Endothelial cell of umbilical vein (primary cell): Measurements from ENCODE around the gene SDK2. TPM values are rescaled to one million over a fixed set of nuclear protein-coding genes. Genes with fewer than 3 reads are reported as not detected.

ENCODE experiments used
- BruUV-seq: library from RNA; stranded (reverse); fragments of 400-500 nt; replicated peaks from 2 replicates; lab custom pipeline; 2021; lab: Mats Ljungman, UMichigan
- CTCF ChIA-PET: fragments of 300-600, 350-600 bp; sonication (Branson Sonifier 250); formaldehyde crosslinking; loops from one replicate; lab custom pipeline; 2021; ENCODE audit warnings: antibody characterized with exemption, inconsistent platforms; lab: Charles Lee
- POLR2A ChIA-PET: fragments of 300-600, 350-600 bp; sonication (Branson Sonifier 250); formaldehyde crosslinking; loops from one replicate; lab custom pipeline; 2021; ENCODE audit warnings: antibody characterized with exemption, inconsistent platforms; lab: Charles Lee
- DNase-seq: peaks from one replicate; pipeline ENCODE4 v3.0.0-alpha.2; 2011; ENCODE audit warnings: low read depth, low spot score
- FAIRE-seq: peaks from 2 replicates; lab custom pipeline; 2011; peaks lifted over from hg19 to GRCh38; lab: Jason Lieb, UNC
- H2AFZ ChIP-seq: 2 replicates; pipeline ENCODE4 v1.6.0; 2012; ENCODE audit warnings: low read depth, low read length, control low read depth, inconsistent platforms
- H3K27ac ChIP-seq: 2 replicates; pipeline ENCODE4 v1.5.1; 2011; ENCODE audit warnings: low read depth, mild to moderate bottlenecking, control low read depth, low read length, moderate library complexity; ENCODE audit not compliant: insufficient read depth
- H3K27me3 ChIP-seq, 2 experiments: 2 replicates each; pipeline versions ENCODE4 v1.6.0 to v1.6.1; 2011; ENCODE audit warnings: low read length in 2 of 2, mixed read lengths in 1 of 2; ENCODE audit not compliant: control insufficient read depth in 2 of 2, insufficient read depth in 2 of 2
- H3K36me3 ChIP-seq, 2 experiments: 2 replicates in 1 of 2; 3 replicates in 1 of 2; pipeline ENCODE4 v1.5.1; 2011; ENCODE audit warnings: low read length in 2 of 2, mild to moderate bottlenecking in 1 of 2, moderate library complexity in 1 of 2; ENCODE audit not compliant: control insufficient read depth in 2 of 2, insufficient read depth in 2 of 2; ENCODE audit errors: extremely low read depth in 1 of 2
- H3K4me1 ChIP-seq: 3 replicates; pipeline ENCODE4 v1.5.1; 2011; ENCODE audit warnings: mild to moderate bottlenecking, low read length; ENCODE audit not compliant: control insufficient read depth, insufficient read depth; ENCODE audit errors: extremely low read depth
- H3K4me2 ChIP-seq: 2 replicates; pipeline ENCODE4 v1.6.1; 2011; ENCODE audit warnings: low read length, control low read depth, mixed read lengths; ENCODE audit not compliant: insufficient read depth
- H3K4me3 ChIP-seq, 3 experiments: fragments of 200-600 bp in 1 of 3; sonication (generic), shearing (Covaris generic) in 1 of 3; replicated peaks in 1 of 3; 2 replicates each; pipeline ENCODE4 v1.5.1; 2011 to 2016; ENCODE audit warnings: control low read depth in 3 of 3, low read length in 3 of 3, mild to moderate bottlenecking in 2 of 3, inconsistent platforms in 1 of 3, low read depth in 1 of 3, moderate library complexity in 1 of 3; ENCODE audit not compliant: insufficient read depth in 1 of 3
- H3K79me2 ChIP-seq: 2 replicates; pipeline ENCODE4 v1.6.0; 2012; ENCODE audit warnings: low read length, inconsistent platforms; ENCODE audit not compliant: control insufficient read depth, insufficient read depth
- H3K9ac ChIP-seq: replicated peaks from 2 replicates; pipeline ENCODE3; 2011; ENCODE audit warnings: low read length, control low read depth; ENCODE audit not compliant: insufficient read depth; ENCODE audit errors: extremely low read depth
- H3K9me1 ChIP-seq: replicated peaks from 3 replicates; pipeline ENCODE4 v1.6.0; 2011; ENCODE audit warnings: mild to moderate bottlenecking, low read length; ENCODE audit not compliant: control insufficient read depth, insufficient read depth; ENCODE audit errors: extremely low read depth
- H3K9me3 ChIP-seq: replicated peaks from 2 replicates; pipeline ENCODE4 v1.5.1; 2012; ENCODE audit warnings: low read length, inconsistent platforms; ENCODE audit not compliant: control insufficient read depth, insufficient read depth
- H4K20me1 ChIP-seq: replicated peaks from 2 replicates; pipeline ENCODE3; 2011; ENCODE audit warnings: mild to moderate bottlenecking, low read length; ENCODE audit not compliant: control insufficient read depth, insufficient read depth; ENCODE audit errors: extremely low read depth
- EZH2 ChIP-seq: IDR thresholded peaks from 2 replicates; pipeline ENCODE4 v1.6.1; 2012; ENCODE audit warnings: borderline replicate concordance, low read depth, mild to moderate bottlenecking, moderate library complexity, low read length, inconsistent platforms; ENCODE audit not compliant: severe bottlenecking
- FOS ChIP-seq: IDR thresholded peaks from 2 replicates; pipeline ENCODE4 v1.6.1; 2011; ENCODE audit warnings: mild to moderate bottlenecking, low read length, moderate library complexity, borderline replicate concordance; ENCODE audit not compliant: insufficient read depth
- GATA2 ChIP-seq: IDR thresholded peaks from 2 replicates; pipeline ENCODE4 v1.7.0; 2011; ENCODE audit warnings: low read depth, mild to moderate bottlenecking, moderate library complexity, mixed read lengths, low read length; ENCODE audit not compliant: insufficient read length, insufficient read depth
- JUN ChIP-seq: IDR thresholded peaks from 2 replicates; pipeline ENCODE4 v1.6.1; 2011; ENCODE audit warnings: borderline replicate concordance, low read depth; ENCODE audit not compliant: insufficient read length, insufficient read depth
- MYC ChIP-seq: IDR thresholded peaks from one replicate; pipeline ENCODE4 v1.6.1; 2011; ENCODE audit warnings: mild to moderate bottlenecking, low read depth, low read length
- POLR2A ChIP-seq: IDR thresholded peaks from 2 replicates; pipeline ENCODE4 v1.6.1; 2012; ENCODE audit warnings: low read depth, mild to moderate bottlenecking, control low read depth, low read length
- POLR2AphosphoS5 ChIP-seq: IDR thresholded peaks from 2 replicates; pipeline ENCODE4 v1.6.1; 2012; ENCODE audit warnings: low read depth, mild to moderate bottlenecking, control low read depth, low read length, moderate library complexity; ENCODE audit not compliant: insufficient read depth
- dilution Hi-C: fragments of 300-500 bp; cut with MboI; formaldehyde crosslinking; loops from one replicate; pipeline ENCODE4 v1.15.0; 2019; ENCODE audit warnings: low sequenced_read_pairs; ENCODE audit not compliant: extremely low pct_ligation_motif_present
- intact Hi-C: fragments of 100-400 bp; cut with micrococcal nuclease; formaldehyde crosslinking; loops from one replicate; pipeline ENCODE4 v1.10.0; 2022
- polyA plus RNA-seq, 4 experiments: library from polyadenylated mRNA; depleted of rRNA in 3 of 4; stranded (reverse) in 3 of 4; unstranded in 1 of 4; fragments of >200 nt; gene quantifications; 2 replicates each; pipeline versions ENCODE4 v1.2.1 to v1.2.3, GENCODE V29; 2011 to 2012; ENCODE audit warnings: missing spikeins in 1 of 4
- total RNA-seq: library from RNA; stranded (reverse); gene quantifications from 2 replicates; pipeline ENCODE4 v1.2.3, GENCODE V29; 2021
- TF ChIP-seq, protein P1 (sequence below), 2 donors: IDR thresholded peaks; 1 replicate in 1 of 2; 2 replicates in 1 of 2; pipeline ENCODE4 v1.5.1; 2011; ENCODE audit warnings: low read length in 2 of 2, mild to moderate bottlenecking in 2 of 2, moderate library complexity in 2 of 2, control low read depth in 1 of 2, inconsistent platforms in 1 of 2, low read depth in 1 of 2; ENCODE audit not compliant: insufficient read depth in 1 of 2; ENCODE audit errors: extremely low read depth in 1 of 2
- TF ChIP-seq, protein P2 (sequence below): IDR thresholded peaks from 2 replicates; pipeline ENCODE4 v1.6.1; 2011; ENCODE audit not compliant: insufficient read depth, insufficient read length

SDK2 gene
- total and polyA plus RNA-seq, 2 donors (not counting 3 experiments of a cell fraction or from before 2014, with no cell fraction given) = not detected

DNA sequence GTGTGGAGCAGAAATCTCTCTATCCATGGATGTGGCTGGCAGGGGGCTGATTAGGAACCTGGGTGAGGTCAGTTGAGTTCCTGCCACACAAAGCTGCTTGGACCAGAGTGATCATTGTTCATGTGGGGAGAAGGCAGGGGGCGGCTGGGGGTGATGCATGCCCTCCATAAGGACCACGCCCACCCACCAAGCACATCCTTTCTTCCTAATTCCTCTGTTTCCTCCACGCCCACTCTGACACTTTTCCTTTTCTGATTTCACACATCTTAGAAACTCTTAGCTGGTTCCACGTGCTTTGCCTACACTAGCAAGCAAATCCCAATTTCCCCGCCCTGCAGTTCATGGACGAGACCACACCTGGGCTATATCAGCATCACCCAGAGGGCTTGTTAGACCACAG is 108.5 kb downstream of the SDK2 start:
- Histone ChIP-seq H3K27me3 (no peaks in the 10 kb centered on the region), H3K4me3 (no peak overlapping the region), H3K79me2 (no peaks in the 10 kb centered on the region), H4K20me1 (no peaks in the 10 kb centered on the region), H3K4me1 (no peaks in the 10 kb centered on the region), H3K9me3 (no peaks in the 10 kb centered on the region), H3K9me1 (no peaks in the 10 kb centered on the region), H3K4me2 (no peak overlapping the region), H3K9ac (no peak overlapping the region), H3K27ac (no peak overlapping the region), H3K36me3 (no peaks in the 10 kb centered on the region), H2AFZ (no peak overlapping the region)
- ChIA-PET POLR2A (no interaction called here), CTCF (no interaction called here)
- DNase-seq (no peak), FAIRE-seq (no peak)
- no TSS peak for BruUV-seq
- dilution Hi-C loops = no loop called here
- intact Hi-C loops = no loop called here
- TF ChIP-seq POLR2A = no peak
- no peak for TF ChIP-seq POLR2AphosphoS5
- no peak for TF ChIP-seq MYC
- TF ChIP-seq, protein P1, sequence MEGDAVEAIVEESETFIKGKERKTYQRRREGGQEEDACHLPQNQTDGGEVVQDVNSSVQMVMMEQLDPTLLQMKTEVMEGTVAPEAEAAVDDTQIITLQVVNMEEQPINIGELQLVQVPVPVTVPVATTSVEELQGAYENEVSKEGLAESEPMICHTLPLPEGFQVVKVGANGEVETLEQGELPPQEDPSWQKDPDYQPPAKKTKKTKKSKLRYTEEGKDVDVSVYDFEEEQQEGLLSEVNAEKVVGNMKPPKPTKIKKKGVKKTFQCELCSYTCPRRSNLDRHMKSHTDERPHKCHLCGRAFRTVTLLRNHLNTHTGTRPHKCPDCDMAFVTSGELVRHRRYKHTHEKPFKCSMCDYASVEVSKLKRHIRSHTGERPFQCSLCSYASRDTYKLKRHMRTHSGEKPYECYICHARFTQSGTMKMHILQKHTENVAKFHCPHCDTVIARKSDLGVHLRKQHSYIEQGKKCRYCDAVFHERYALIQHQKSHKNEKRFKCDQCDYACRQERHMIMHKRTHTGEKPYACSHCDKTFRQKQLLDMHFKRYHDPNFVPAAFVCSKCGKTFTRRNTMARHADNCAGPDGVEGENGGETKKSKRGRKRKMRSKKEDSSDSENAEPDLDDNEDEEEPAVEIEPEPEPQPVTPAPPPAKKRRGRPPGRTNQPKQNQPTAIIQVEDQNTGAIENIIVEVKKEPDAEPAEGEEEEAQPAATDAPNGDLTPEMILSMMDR (IDR thresholded peaks at IDR 0.05; ENCODE audit: extremely low read depth in 1 of 2, insufficient read depth in 1 of 2, low read depth in 1 of 2, low read length in 2 of 2) = no peak
- TF ChIP-seq JUN = no peak
- TF ChIP-seq GATA2 = no peak
- TF ChIP-seq FOS = no peak
- TF ChIP-seq EZH2 = no peak
- TF ChIP-seq, protein P2, sequence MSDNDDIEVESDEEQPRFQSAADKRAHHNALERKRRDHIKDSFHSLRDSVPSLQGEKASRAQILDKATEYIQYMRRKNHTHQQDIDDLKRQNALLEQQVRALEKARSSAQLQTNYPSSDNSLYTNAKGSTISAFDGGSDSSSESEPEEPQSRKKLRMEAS = no peak
